Vagina (tissue), 2 donors: ENCODE results near the gene ARHGEF2. TPM values are rescaled to one million over a fixed set of nuclear protein-coding genes. Genes with fewer than 3 reads are reported as not detected.

ENCODE experiments used
- DNase-seq, 2 donors: peaks; one replicate each; pipeline ENCODE4 v3.0.0-alpha.2; 2017; ENCODE audit errors: extremely low spot score in 2 of 2
- H3K27ac ChIP-seq: fragments of 200-600 bp; sonication (generic); one replicate; pipeline ENCODE4 v1.5.1; 2019
- H3K27me3 ChIP-seq: fragments of 200-600 bp; sonication (generic); one replicate; pipeline ENCODE4 v1.5.1; 2019
- H3K36me3 ChIP-seq, 2 donors: fragments of 200-600 bp; sonication (generic); one replicate each; pipeline ENCODE4 v1.5.1; 2017 to 2019
- H3K4me1 ChIP-seq: fragments of 200-600 bp; sonication (generic); one replicate; pipeline ENCODE4 v1.5.1; 2019
- H3K4me3 ChIP-seq, 2 donors: fragments of 200-600 bp; sonication (generic); 1 replicate in 1 of 2; 2 replicates in 1 of 2; pipeline ENCODE4 v1.5.1; 2016 to 2019
- H3K9me3 ChIP-seq: fragments of 200-600 bp; sonication (generic); one replicate; pipeline ENCODE4 v1.5.1; 2019
- POLR2A ChIP-seq, 2 donors: fragments of 450-650 bp; IDR thresholded peaks; one replicate each; pipeline ENCODE4 v1.6.1; 2017; ENCODE audit warnings: antibody characterized with exemption in 2 of 2, mild to moderate bottlenecking in 2 of 2, moderate library complexity in 2 of 2
- POLR2AphosphoS5 ChIP-seq, 2 donors: sonication (generic); formaldehyde crosslinking; IDR thresholded peaks; one replicate each; pipeline ENCODE4 v1.9.0; 2017; ENCODE audit warnings: antibody characterized with exemption in 2 of 2, mild to moderate bottlenecking in 2 of 2, low read depth in 1 of 2; ENCODE audit not compliant: insufficient read depth in 1 of 2
- intact Hi-C: fragments of 100-400 bp; cut with DNase I; formaldehyde crosslinking; loops from one replicate; pipeline ENCODE4 v1.15.1; 2023
- total RNA-seq: library from RNA; depleted of rRNA; stranded (reverse); fragments of >200 nt; gene quantifications from one replicate; pipeline ENCODE4 v1.2.3, GENCODE V29; 2016
- TF ChIP-seq, protein P1 (sequence below), 3 experiments: fragments of 450-650 bp in 2 of 3; fragments of 200-600 bp in 1 of 3; sonication (generic) in 1 of 3; IDR thresholded peaks; one replicate each; pipeline ENCODE4 v1.5.1; 2017 to 2019; ENCODE audit warnings: antibody characterized with exemption in 3 of 3, mild to moderate bottlenecking in 2 of 3, moderate library complexity in 2 of 3

Gene ARHGEF2
- total RNA-seq, 1 donor from 2014 or later = 76.4 TPM

DNA sequence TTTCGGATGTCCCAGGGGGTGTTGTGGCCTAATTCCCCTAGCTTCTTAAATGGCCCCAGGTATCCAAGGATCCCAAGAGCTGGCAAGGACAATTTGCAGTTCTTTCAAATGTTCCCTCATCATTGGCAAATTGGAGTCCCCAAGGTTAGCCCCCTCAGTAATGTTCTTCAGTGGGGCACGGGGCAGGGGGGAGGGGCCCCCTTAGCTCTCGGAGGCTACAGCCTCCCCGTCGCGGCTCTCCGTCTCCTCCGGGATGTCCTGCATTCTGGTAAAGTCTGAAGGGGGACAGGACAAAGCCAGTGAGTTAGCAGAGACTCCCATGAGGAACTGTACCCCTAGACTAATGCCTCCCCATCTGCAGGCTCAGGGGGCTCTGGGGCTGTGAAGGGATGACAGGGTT lies 30.6 kb downstream of the ARHGEF2 start:
- Histone ChIP-seq H3K27me3 (no peaks in the 10 kb centered on the region), H3K9me3 (no peaks in the 10 kb centered on the region), H3K36me3 (peaks cover 0 to 55% of the 10 kb centered on the region in 2 donors), H3K4me3 (no peak overlapping the region), H3K27ac (no peak overlapping the region), H3K4me1 (peaks cover 9% of the 10 kb centered on the region)
- no peak for DNase-seq
- TF ChIP-seq, protein P1, sequence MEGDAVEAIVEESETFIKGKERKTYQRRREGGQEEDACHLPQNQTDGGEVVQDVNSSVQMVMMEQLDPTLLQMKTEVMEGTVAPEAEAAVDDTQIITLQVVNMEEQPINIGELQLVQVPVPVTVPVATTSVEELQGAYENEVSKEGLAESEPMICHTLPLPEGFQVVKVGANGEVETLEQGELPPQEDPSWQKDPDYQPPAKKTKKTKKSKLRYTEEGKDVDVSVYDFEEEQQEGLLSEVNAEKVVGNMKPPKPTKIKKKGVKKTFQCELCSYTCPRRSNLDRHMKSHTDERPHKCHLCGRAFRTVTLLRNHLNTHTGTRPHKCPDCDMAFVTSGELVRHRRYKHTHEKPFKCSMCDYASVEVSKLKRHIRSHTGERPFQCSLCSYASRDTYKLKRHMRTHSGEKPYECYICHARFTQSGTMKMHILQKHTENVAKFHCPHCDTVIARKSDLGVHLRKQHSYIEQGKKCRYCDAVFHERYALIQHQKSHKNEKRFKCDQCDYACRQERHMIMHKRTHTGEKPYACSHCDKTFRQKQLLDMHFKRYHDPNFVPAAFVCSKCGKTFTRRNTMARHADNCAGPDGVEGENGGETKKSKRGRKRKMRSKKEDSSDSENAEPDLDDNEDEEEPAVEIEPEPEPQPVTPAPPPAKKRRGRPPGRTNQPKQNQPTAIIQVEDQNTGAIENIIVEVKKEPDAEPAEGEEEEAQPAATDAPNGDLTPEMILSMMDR (IDR thresholded peaks at IDR 0.05) = no peak
- TF ChIP-seq POLR2AphosphoS5 (IDR thresholded peaks at IDR 0.05; ENCODE audit: insufficient read depth in 1 of 2, low read depth in 1 of 2) (no peak), POLR2A (IDR thresholded peaks at IDR 0.05) (no peak)
- intact Hi-C loops = no loop called here

DNA sequence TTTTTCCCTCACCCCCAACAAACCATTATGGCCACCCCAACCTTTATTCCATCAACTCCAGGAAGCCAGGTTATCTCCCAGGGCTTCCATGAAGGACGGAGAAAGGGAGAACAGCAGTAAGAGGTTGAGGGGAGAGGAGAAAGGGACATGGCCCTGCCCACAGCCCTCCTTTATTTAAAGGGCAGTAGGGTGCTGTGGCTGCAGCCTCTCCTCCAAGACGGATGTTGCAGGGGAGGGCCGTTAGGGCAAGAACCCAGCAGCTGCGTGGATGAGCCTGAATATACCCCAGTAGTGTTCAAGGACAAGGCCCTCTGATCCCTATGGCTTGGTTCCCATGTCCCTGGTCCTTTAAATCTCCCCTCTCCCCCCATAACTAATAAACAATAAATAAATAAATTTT lies 31.1 kb downstream of the ARHGEF2 start:
- intact Hi-C loops = no loop called here
- no peak overlapping the region for H3K4me3 ChIP-seq
- no peaks in the 10 kb centered on the region for H3K9me3 ChIP-seq
- TF ChIP-seq POLR2AphosphoS5 (IDR thresholded peaks at IDR 0.05; ENCODE audit: insufficient read depth in 1 of 2, low read depth in 1 of 2) = no peak
- TF ChIP-seq, protein P1 (IDR thresholded peaks at IDR 0.05) = no peak
- no peak for TF ChIP-seq POLR2A (IDR thresholded peaks at IDR 0.05)
- no peak for DNase-seq
- peaks cover 13% of the 10 kb centered on the region for H3K4me1 ChIP-seq
- H3K27ac ChIP-seq = no peak overlapping the region
- no peaks in the 10 kb centered on the region for H3K27me3 ChIP-seq
- H3K36me3 ChIP-seq = peaks cover 0 to 51% of the 10 kb centered on the region in 2 donors

DNA sequence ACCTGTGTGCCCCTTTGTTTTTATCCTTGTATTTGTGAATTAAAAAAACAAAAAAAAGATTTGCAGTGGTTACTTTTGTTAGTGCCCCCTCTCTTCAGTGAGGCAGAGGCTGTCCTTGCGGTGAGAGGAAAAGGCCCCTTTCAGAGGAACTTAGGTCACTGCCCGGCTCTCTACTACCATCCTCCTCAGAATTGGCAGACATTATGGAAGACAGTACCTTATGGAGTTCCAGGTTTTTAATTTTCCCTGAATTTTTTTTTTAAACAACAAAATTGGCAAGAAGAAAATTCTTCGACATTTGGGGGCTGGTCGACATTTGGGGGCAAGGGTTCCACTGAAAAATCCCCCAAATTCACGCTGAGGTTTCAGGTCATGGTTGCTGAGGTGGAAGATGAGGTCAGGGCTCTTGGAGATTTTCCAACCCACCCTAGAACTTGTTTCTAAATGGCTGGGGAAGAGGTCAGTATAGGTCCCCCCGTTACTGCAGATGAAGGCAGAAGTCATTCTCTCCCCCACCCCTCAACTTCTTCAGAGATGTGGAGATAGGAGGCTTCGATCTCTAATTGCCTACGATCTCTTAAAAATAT lies 31.6 kb downstream of the ARHGEF2 start:
- TF ChIP-seq POLR2A (IDR thresholded peaks at IDR 0.05) = no peak
- TF ChIP-seq, protein P1 (IDR thresholded peaks at IDR 0.05) = no peak
- no peak for TF ChIP-seq POLR2AphosphoS5 (IDR thresholded peaks at IDR 0.05; ENCODE audit: insufficient read depth in 1 of 2, low read depth in 1 of 2)
- H3K27me3 ChIP-seq = no peaks in the 10 kb centered on the region
- peaks cover 0 to 45% of the 10 kb centered on the region in 2 donors for H3K36me3 ChIP-seq
- peaks cover 19% of the 10 kb centered on the region for H3K4me1 ChIP-seq
- no peaks in the 10 kb centered on the region for H3K9me3 ChIP-seq
- no peak overlapping the region for H3K27ac ChIP-seq
- no peak for DNase-seq
- H3K4me3 ChIP-seq = no peak overlapping the region
- intact Hi-C loops = no loop called here

DNA sequence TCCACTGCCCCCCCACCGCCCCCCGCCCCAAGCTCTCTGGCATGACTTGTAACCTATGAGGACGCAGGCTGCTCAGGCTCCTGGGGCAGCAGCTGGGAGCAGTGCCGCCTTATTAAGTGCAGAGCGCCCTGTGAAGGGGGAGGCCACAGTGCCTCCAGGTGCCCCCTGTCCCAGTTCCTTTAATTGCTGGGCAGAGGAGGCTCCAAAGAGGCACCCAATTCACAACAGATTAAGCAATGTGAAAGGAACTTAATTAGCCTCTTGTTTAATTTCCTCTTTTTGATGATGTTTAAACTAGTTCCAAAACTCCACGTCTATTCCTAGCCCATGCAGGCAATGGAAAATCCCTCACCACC lies 33.9 kb downstream of the ARHGEF2 start:
- H3K4me1 ChIP-seq = peaks cover 29% of the 10 kb centered on the region
- H3K27ac ChIP-seq = no peak overlapping the region
- TF ChIP-seq, protein P1 (IDR thresholded peaks at IDR 0.05) = no peak
- TF ChIP-seq POLR2AphosphoS5 (IDR thresholded peaks at IDR 0.05; ENCODE audit: insufficient read depth in 1 of 2, low read depth in 1 of 2) (no peak), POLR2A (IDR thresholded peaks at IDR 0.05) (no peak)
- H3K36me3 ChIP-seq = peaks cover 0 to 22% of the 10 kb centered on the region in 2 donors
- no peaks in the 10 kb centered on the region for H3K27me3 ChIP-seq
- no peak overlapping the region for H3K4me3 ChIP-seq
- no peak for DNase-seq
- intact Hi-C loops = loop anchor here (5.0 kb wide), 1 partner anchor 38 kb away; no protein-coding TSS in a partner anchor
- H3K9me3 ChIP-seq = no peaks in the 10 kb centered on the region

DNA sequence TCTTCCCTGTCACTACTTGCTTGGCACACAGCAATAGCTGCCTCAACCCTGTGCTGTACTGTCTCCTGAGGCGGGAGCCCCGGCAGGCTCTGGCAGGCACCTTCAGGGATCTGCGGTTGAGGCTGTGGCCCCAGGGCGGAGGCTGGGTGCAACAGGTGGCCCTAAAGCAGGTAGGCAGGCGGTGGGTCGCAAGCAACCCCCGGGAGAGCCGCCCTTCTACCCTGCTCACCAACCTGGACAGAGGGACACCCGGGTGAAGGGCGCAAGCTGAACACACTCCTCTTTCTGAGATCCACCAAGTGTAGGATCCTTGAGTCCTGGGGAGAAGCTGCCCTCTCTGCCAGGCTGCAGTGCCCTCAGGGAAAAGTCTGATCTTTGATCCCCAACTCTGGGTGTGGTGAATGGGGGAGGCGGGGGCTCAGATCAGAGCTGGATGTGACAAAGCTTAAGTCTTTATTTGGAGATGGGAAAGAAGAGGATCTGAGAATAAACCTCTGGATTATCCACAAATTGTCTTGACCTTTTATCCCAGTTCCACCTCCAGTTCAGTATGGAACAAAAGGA lies 35.7 kb downstream of the ARHGEF2 start:
- Histone ChIP-seq H3K4me3 (no peak overlapping the region), H3K9me3 (no peaks in the 10 kb centered on the region), H3K27me3 (no peaks in the 10 kb centered on the region), H3K36me3 (peaks cover 0 to 6% of the 10 kb centered on the region in 2 donors), H3K4me1 (peaks cover 29% of the 10 kb centered on the region), H3K27ac (no peak overlapping the region)
- intact Hi-C loops = loop anchor here (5.0 kb wide), 1 partner anchor 40 kb away; no protein-coding TSS in a partner anchor
- DNase-seq = no peak
- TF ChIP-seq, protein P1 (IDR thresholded peaks at IDR 0.05) = no peak
- TF ChIP-seq POLR2A (IDR thresholded peaks at IDR 0.05) = no peak
- no peak for TF ChIP-seq POLR2AphosphoS5 (IDR thresholded peaks at IDR 0.05; ENCODE audit: insufficient read depth in 1 of 2, low read depth in 1 of 2)
